Measurements from ENCODE around the gene MBP. TPM values are rescaled to one million over a fixed set of nuclear protein-coding genes. Genes with fewer than 3 reads are reported as not detected.

MBP gene
- total RNA-seq, 6 experiments from 2014 or later, result 0.05 to 0.23 (median 0.12) TPM; not detected in 1

- H3K4me3 Mint-ChIP-seq, result no peak overlapping the region
- no peak overlapping the region for H3K27ac Mint-ChIP-seq
- H3K27me3 Mint-ChIP-seq (ENCODE audit: insufficient read depth), result peaks cover 27% of the 10 kb centered on the region
Observed at GRCh38 chr18:77164763-77165485, 32.3 kb upstream of the MBP start.

GRCh38 chr18:77164026-77164425 is 31.4 kb upstream of the MBP start:
- no peaks in the 10 kb centered on the region for H3K36me3 Mint-ChIP-seq (ENCODE audit: low read depth)
- no peak for DNase-seq
- peaks cover 25% of the 10 kb centered on the region for H3K27me3 Mint-ChIP-seq (ENCODE audit: insufficient read depth)
- no peaks in the 10 kb centered on the region for H3K9me3 Mint-ChIP-seq
- no peak for TF ChIP-seq CTCF (IDR thresholded peaks at IDR 0.05)
- no peak overlapping the region for H3K27ac Mint-ChIP-seq
- no peak overlapping the region for H3K4me3 Mint-ChIP-seq
- peaks cover 6% of the 10 kb centered on the region; the same call in 1 of the 2 replicates for H3K4me1 Mint-ChIP-seq (ENCODE audit: low read depth)

More at GRCh38 chr18:77164763-77165485, 32.3 kb upstream of the MBP start:
- no peak for TF ChIP-seq CTCF (IDR thresholded peaks at IDR 0.05)
- H3K36me3 Mint-ChIP-seq (ENCODE audit: low read depth), result no peaks in the 10 kb centered on the region
- no peaks in the 10 kb centered on the region for H3K9me3 Mint-ChIP-seq
- no peak for DNase-seq
- peaks cover 6% of the 10 kb centered on the region; the same call in 1 of the 2 replicates for H3K4me1 Mint-ChIP-seq (ENCODE audit: low read depth)

- Mint-ChIP-seq H3K27ac (no peak overlapping the region), H3K27me3 (ENCODE audit: insufficient read depth) (peaks cover 25% of the 10 kb centered on the region), H3K4me3 (no peak overlapping the region)
Observed at GRCh38 chr18:77162580-77162979, 30.0 kb upstream of the MBP start.

GRCh38 chr18:77161961-77162360 is 29.4 kb upstream of the MBP start:
- TF ChIP-seq CTCF (IDR thresholded peaks at IDR 0.05), result no peak
- H3K4me3 Mint-ChIP-seq, result no peak overlapping the region
- DNase-seq, result no peak
- no peaks in the 10 kb centered on the region for H3K36me3 Mint-ChIP-seq (ENCODE audit: low read depth)
- no peaks in the 10 kb centered on the region for H3K9me3 Mint-ChIP-seq
- peaks cover 6% of the 10 kb centered on the region; the same call in 1 of the 2 replicates for H3K4me1 Mint-ChIP-seq (ENCODE audit: low read depth)
- peaks cover 21% of the 10 kb centered on the region for H3K27me3 Mint-ChIP-seq (ENCODE audit: insufficient read depth)
- no peak overlapping the region for H3K27ac Mint-ChIP-seq

More at GRCh38 chr18:77162580-77162979, 30.0 kb upstream of the MBP start:
- DNase-seq, result no peak
- H3K4me1 Mint-ChIP-seq (ENCODE audit: low read depth), result peaks cover 6% of the 10 kb centered on the region; the same call in 1 of the 2 replicates
- no peaks in the 10 kb centered on the region for H3K36me3 Mint-ChIP-seq (ENCODE audit: low read depth)
- TF ChIP-seq CTCF (IDR thresholded peaks at IDR 0.05), result no peak
- no peaks in the 10 kb centered on the region for H3K9me3 Mint-ChIP-seq

- no peak for DNase-seq
- no peak overlapping the region for H3K4me3 Mint-ChIP-seq
- H3K9me3 Mint-ChIP-seq, result no peaks in the 10 kb centered on the region
- TF ChIP-seq CTCF (IDR thresholded peaks at IDR 0.05), result no peak
- H3K36me3 Mint-ChIP-seq (ENCODE audit: low read depth), result no peaks in the 10 kb centered on the region
- H3K4me1 Mint-ChIP-seq (ENCODE audit: low read depth), result peaks cover 6% of the 10 kb centered on the region; the same call in 1 of the 2 replicates
- H3K27ac Mint-ChIP-seq, result no peak overlapping the region
- peaks cover 17% of the 10 kb centered on the region for H3K27me3 Mint-ChIP-seq (ENCODE audit: insufficient read depth)
Observed at GRCh38 chr18:77161383-77161782, 28.8 kb upstream of the MBP start.
